ENCODE data around the gene SPCS3. TPM values are rescaled to one million over a fixed set of nuclear protein-coding genes. Genes with fewer than 3 reads are reported as not detected.
"Not testable (repeated sequence)": the region's sequence is repeated elsewhere in the genome, so short reads cannot be mapped to it uniquely, and the experiment has no call there.

The SPCS3 gene
- total RNA-seq, 4 donors from 2014 or later: 72.1 to 84.0 (median 80.6) TPM

DNA sequence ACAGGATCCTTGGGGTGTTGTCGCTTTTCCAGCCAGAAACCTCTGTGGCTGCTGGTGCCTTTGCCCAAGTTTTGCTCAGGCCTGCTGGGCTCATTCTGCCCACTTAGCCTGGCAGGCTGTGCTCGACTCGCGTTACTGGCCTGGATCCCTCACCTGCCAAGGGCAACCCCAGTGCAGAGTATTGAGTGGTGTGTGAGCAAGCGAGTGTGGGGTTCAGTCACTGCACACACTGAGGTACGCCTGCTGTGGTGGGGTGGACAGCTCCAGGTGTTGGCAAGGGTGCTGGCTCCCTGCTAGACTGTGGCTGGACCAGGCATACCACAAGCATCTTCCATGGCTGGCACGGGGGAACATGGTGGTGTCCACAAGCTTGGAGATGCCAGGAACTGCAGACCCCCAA is 22.6 kb downstream of the SPCS3 start:
- DNase-seq (ENCODE audit: low spot score) (no peak), ATAC-seq (ENCODE audit: low FRiP score) (no peak)
- TF ChIP-seq, protein P1, sequence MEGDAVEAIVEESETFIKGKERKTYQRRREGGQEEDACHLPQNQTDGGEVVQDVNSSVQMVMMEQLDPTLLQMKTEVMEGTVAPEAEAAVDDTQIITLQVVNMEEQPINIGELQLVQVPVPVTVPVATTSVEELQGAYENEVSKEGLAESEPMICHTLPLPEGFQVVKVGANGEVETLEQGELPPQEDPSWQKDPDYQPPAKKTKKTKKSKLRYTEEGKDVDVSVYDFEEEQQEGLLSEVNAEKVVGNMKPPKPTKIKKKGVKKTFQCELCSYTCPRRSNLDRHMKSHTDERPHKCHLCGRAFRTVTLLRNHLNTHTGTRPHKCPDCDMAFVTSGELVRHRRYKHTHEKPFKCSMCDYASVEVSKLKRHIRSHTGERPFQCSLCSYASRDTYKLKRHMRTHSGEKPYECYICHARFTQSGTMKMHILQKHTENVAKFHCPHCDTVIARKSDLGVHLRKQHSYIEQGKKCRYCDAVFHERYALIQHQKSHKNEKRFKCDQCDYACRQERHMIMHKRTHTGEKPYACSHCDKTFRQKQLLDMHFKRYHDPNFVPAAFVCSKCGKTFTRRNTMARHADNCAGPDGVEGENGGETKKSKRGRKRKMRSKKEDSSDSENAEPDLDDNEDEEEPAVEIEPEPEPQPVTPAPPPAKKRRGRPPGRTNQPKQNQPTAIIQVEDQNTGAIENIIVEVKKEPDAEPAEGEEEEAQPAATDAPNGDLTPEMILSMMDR (IDR thresholded peaks at IDR 0.05): no peak

DNA sequence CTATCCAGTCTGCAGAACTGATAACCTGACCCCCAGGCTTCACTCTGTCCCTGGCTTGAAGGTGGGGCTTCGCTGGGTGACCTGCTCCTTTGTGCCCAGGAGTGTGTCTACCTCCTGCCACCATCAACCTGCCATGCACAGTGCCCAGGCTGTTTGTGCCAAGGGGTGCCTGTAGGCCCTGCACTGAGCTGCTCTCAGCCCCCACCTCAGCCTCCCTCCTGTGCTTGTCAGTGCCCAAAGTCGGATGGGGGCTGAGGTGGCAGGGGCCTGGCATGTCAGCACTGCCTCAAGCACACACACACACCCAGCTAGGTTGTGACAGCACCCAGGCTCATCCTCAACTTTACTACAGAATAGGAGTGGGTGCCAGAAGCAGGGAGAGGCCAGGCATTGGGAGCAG is 23.5 kb downstream of the SPCS3 start:
- ATAC-seq (ENCODE audit: low FRiP score): no peak
- TF ChIP-seq, protein P1 (IDR thresholded peaks at IDR 0.05): no peak

DNA sequence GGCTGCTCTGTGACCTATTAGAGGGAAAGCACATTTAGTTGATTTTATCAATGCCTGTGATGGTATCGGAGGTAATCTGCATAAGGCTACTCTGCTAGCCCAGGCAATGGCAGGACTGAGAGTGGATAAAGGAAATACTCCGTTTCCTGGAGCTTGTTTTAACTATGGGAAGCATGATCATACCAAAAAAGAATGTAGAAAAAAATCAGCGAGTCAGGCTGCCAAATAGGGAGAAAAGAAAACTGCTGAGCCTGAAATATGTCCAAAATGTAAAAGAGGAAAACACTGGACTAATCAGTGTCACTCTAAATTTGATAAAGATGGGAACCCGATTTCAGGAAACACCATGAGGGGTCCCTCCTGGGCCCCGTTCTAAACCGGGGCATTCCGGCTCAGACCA is 25.6 kb downstream of the SPCS3 start:
- not testable (repeated sequence) for ATAC-seq (ENCODE audit: low FRiP score); DNase-seq (ENCODE audit: low spot score)

More for the DNA sequence above, 23.5 kb downstream of the SPCS3 start:
- no peak for DNase-seq (ENCODE audit: low spot score)

DNA sequence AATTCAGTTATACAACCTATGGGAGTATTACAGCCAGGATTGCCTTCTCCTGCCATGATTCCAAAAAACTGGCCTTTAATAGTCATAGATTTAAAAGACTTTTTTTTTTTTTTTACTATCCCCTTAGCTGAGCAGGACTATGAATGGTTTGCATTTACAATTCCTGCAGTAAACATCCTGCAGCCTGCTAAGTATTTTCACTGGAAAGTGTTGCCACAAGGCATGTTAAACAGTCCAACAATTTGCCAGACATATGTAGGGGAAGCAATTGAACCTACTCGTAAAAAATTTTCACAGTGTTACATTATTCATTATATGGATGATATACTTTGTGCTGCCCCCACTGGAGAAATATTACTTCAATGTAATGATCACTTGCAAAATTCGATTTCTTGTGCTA is 27.1 kb downstream of the SPCS3 start:
- ATAC-seq (ENCODE audit: low FRiP score); DNase-seq (ENCODE audit: low spot score): not testable (repeated sequence)

DNA sequence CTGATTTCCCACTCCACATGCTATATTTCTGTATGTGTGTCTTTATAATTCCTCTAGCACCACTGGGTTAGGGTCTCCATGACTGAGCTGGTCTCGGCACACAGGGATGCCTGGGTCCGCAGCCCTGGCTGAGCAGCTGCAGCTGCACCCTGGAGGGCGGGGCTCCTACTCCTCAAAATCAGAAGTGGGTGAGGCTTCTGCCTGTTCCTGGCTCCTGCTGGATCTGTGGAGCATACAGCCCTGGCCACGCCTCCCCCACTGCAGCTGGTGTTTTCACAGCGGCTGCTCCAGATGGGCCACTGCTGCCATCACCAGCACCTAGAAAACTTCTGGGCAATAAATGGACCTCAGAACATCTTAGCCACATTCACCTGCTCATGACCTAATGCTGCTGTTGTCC is 30.9 kb downstream of the SPCS3 start:
- TF ChIP-seq, protein P1 (IDR thresholded peaks at IDR 0.05): no peak
- ATAC-seq (ENCODE audit: low FRiP score): no peak
- no peak for DNase-seq (ENCODE audit: low spot score)

DNA sequence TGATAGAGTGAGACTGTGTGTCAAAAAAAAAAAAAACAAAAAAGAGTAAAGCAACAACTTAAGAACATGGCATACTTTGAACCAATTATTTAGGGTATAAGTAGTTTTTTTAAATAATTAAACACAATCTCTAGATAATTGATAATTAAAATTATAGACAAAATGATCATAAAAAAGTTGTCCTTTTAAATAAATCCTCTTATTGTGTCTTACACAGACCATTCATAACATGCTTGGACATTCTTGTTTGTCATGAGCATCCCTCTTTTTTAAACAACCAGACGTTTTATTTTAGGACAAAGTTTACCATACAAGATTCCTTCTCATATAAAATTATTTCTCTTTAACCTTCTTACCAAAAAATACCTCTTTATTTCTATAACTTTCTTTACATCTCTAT is 35.1 kb downstream of the SPCS3 start:
- TF ChIP-seq, protein P1 (IDR thresholded peaks at IDR 0.05): no peak
- no peak for DNase-seq (ENCODE audit: low spot score)
- no peak for ATAC-seq (ENCODE audit: low FRiP score)

DNA sequence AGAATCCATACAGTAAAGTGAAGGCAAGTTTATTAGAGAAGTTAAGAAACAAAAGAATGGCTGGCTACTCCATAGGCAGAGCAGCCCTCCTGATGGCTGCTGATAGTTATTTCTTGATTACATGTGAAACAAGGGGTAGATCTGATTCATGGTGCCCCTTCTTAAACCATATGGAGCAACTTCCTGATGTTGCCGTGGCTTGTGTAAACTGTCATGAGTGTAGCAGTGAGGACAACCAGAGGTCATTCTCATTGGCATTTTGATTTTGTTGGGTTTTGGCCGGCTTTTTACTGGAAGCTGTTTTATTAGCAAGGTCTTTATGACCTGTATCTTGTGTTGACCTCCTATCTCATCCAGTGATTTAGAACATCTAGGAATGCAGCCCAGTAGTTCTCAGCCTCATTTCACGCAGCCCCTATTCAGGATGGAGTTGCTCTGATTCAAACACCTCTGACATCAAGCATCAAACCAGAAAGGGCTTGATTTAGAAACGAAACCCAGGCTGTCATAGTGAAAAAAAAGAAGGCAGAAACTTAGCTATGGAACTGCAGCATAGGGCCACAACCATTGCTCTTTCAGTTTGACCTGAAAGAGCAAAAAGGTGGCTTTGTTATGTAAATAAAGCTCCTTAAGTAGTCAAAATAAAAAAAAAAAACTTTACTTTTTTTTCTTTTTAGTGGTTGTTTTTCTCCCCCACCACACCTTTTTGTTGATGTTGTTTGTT is 37.8 kb downstream of the SPCS3 start:
- no peak for ATAC-seq (ENCODE audit: low FRiP score)
- TF ChIP-seq, protein P1 (IDR thresholded peaks at IDR 0.05): no peak
- DNase-seq (ENCODE audit: low spot score): no peak

DNA sequence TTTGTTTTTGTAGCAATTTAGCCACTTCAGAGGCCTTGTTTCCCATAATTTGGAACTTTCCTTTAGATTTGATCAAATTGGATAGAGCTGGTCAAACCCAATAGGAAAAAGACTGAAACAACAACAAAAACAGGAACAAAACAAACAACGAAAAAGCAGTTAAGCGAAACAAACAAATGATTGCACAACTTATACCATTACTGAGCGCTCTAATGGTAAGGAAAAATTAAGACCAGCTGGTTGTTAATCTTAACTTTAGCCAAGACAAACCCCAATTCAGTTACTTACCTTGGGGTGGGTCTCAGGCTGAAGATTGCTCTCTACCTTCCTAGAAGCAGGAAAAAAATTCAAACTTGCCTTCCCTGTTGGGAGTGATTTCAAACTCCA is 38.3 kb downstream of the SPCS3 start:
- TF ChIP-seq, protein P1 (IDR thresholded peaks at IDR 0.05): no peak

More for the DNA sequence above, 38.3 kb downstream of the SPCS3 start:
- no peak for ATAC-seq (ENCODE audit: low FRiP score)
- DNase-seq (ENCODE audit: low spot score): no peak

Data from omental fat pad (tissue), 4 donors.